Measurements from ENCODE around the gene TCF7L2.
A peak's percentile ranks its signal among the peaks of the same experiment; 100 is the strongest.
"Not testable (repeated sequence)": the region's sequence is repeated elsewhere in the genome, so short reads cannot be mapped to it uniquely, and the experiment has no call there.

TCF7L2 gene

GRCh38 chr10:113104047-113104446 is 154.0 kb downstream of the TCF7L2 start:
- Histone ChIP-seq H3K27me3 (ENCODE audit: insufficient read depth, poor library complexity, severe bottlenecking) (no peaks in the 10 kb centered on the region), H3K4me3 (replicated peaks; ENCODE audit: insufficient read depth, low read length) (no peak overlapping the region), H3K27ac (replicated peaks) (no peak overlapping the region)
- DNase-seq (ENCODE audit: low read depth in 1 of 2, low spot score in 1 of 2), result no peak
- TF ChIP-seq GABPA (IDR thresholded peaks at IDR 0.05; ENCODE audit: low read depth) (no peak), POLR2AphosphoS5 (IDR thresholded peaks at IDR 0.05; ENCODE audit: low read depth) (no peak), SPI1 (IDR thresholded peaks at IDR 0.05; ENCODE audit: borderline replicate concordance, low read depth) (no peak)
- TF ChIP-seq, protein P1, sequence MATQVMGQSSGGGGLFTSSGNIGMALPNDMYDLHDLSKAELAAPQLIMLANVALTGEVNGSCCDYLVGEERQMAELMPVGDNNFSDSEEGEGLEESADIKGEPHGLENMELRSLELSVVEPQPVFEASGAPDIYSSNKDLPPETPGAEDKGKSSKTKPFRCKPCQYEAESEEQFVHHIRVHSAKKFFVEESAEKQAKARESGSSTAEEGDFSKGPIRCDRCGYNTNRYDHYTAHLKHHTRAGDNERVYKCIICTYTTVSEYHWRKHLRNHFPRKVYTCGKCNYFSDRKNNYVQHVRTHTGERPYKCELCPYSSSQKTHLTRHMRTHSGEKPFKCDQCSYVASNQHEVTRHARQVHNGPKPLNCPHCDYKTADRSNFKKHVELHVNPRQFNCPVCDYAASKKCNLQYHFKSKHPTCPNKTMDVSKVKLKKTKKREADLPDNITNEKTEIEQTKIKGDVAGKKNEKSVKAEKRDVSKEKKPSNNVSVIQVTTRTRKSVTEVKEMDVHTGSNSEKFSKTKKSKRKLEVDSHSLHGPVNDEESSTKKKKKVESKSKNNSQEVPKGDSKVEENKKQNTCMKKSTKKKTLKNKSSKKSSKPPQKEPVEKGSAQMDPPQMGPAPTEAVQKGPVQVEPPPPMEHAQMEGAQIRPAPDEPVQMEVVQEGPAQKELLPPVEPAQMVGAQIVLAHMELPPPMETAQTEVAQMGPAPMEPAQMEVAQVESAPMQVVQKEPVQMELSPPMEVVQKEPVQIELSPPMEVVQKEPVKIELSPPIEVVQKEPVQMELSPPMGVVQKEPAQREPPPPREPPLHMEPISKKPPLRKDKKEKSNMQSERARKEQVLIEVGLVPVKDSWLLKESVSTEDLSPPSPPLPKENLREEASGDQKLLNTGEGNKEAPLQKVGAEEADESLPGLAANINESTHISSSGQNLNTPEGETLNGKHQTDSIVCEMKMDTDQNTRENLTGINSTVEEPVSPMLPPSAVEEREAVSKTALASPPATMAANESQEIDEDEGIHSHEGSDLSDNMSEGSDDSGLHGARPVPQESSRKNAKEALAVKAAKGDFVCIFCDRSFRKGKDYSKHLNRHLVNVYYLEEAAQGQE (IDR thresholded peaks at IDR 0.05; ENCODE audit: insufficient replicate concordance, low read depth), result no peak
- TF ChIP-seq, protein P2, sequence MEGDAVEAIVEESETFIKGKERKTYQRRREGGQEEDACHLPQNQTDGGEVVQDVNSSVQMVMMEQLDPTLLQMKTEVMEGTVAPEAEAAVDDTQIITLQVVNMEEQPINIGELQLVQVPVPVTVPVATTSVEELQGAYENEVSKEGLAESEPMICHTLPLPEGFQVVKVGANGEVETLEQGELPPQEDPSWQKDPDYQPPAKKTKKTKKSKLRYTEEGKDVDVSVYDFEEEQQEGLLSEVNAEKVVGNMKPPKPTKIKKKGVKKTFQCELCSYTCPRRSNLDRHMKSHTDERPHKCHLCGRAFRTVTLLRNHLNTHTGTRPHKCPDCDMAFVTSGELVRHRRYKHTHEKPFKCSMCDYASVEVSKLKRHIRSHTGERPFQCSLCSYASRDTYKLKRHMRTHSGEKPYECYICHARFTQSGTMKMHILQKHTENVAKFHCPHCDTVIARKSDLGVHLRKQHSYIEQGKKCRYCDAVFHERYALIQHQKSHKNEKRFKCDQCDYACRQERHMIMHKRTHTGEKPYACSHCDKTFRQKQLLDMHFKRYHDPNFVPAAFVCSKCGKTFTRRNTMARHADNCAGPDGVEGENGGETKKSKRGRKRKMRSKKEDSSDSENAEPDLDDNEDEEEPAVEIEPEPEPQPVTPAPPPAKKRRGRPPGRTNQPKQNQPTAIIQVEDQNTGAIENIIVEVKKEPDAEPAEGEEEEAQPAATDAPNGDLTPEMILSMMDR (IDR thresholded peaks at IDR 0.05; ENCODE audit: insufficient read depth, low read length), result no peak

DNA sequence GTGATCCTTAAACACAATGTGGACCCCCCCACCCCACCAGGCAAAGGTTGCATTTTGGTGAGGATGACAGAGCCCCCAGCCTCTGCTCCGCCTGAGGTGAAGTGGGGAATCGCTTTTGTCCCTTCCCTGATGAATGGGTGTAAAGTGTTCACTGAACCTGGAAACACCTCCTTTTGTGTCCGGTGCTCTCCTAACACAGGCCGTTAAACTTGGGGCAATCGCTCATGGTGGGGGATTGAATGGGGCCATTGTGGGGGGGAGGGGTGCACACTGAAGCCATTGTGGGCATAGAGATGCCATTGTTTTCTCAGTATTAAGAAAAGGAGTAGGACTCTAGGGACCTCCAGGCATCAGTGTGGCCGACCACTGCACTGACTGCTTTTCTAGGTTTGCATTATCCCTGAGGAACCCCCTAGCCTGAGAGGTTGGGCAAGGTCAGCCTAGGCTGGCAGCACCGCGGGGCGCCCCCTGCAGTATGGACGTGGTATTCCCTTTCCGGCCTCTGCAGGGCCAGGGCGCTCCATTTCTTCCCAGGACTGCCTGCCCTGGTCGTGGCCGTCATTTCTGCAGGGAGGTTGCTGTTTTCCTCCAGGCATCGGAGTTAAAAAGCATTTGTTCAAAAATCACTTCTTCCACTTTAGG is 158.3 kb downstream of the TCF7L2 start:
- peak in 1 of 2 experiments; percentile 21 for DNase-seq (ENCODE audit: low read depth in 1 of 2, low spot score in 1 of 2)
- Histone ChIP-seq H3K27me3 (ENCODE audit: insufficient read depth, poor library complexity, severe bottlenecking) (no peaks in the 10 kb centered on the region), H3K27ac (replicated peaks) (no peak overlapping the region), H3K4me3 (replicated peaks; ENCODE audit: insufficient read depth, low read length) (no peak overlapping the region)
- TF ChIP-seq, protein P2 (IDR thresholded peaks at IDR 0.05; ENCODE audit: insufficient read depth, low read length), result peak; percentile 7
- TF ChIP-seq, protein P1 (IDR thresholded peaks at IDR 0.05; ENCODE audit: insufficient replicate concordance, low read depth), result no peak

DNA sequence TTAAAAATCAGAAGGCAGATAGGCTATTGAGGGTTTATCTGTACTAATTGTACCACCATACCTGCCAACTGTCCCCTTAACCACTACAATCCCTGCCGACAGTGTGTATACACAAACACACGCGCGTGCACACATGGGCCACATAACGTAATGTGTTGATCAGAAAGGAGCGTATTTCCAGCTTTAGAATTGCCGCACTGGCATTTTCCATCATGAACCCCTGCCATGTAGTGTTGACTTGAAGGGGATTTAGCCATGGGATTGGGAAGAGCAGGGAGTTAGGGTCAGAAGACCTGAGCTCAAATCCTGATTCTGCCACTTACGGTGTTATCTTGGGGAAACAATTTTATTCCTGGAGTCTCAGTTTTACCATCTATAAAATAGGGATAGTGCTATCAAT is 158.9 kb downstream of the TCF7L2 start:
- Histone ChIP-seq H3K4me3 (replicated peaks; ENCODE audit: insufficient read depth, low read length) (no peak overlapping the region), H3K27ac (replicated peaks) (no peak overlapping the region), H3K27me3 (ENCODE audit: insufficient read depth, poor library complexity, severe bottlenecking) (no peaks in the 10 kb centered on the region)
- no peak for DNase-seq (ENCODE audit: low read depth in 1 of 2, low spot score in 1 of 2)
- TF ChIP-seq POLR2AphosphoS5 (IDR thresholded peaks at IDR 0.05; ENCODE audit: low read depth) (no peak), SPI1 (IDR thresholded peaks at IDR 0.05; ENCODE audit: borderline replicate concordance, low read depth) (no peak), GABPA (IDR thresholded peaks at IDR 0.05; ENCODE audit: low read depth) (no peak)
- TF ChIP-seq, protein P2 (IDR thresholded peaks at IDR 0.05; ENCODE audit: insufficient read depth, low read length), result no peak

DNA sequence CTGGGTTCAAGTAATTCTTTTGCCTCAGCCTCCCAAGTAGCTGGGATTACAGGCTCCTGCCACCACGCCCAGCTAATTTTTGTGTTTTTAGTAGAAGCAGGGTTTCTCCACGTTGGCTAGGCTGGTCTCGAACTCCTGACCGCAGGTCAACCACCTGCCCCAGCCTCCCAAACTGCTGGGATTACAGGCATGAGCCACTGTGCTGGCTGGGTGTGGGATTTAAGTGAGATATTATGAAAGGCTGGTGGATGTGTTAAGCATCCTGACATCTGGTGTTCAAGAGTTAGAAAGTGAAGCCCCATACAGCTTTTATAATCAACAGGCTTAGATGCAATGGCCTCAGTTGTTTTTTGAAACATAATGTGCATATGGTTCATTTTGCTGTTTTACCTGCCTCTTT is 159.4 kb downstream of the TCF7L2 start:
- H3K27me3 ChIP-seq (ENCODE audit: insufficient read depth, poor library complexity, severe bottlenecking); DNase-seq (ENCODE audit: low read depth in 1 of 2, low spot score in 1 of 2); H3K27ac ChIP-seq (replicated peaks); H3K4me3 ChIP-seq (replicated peaks; ENCODE audit: insufficient read depth, low read length): not testable (repeated sequence)
